Measurements from ENCODE around the gene SNX15. TPM values are rescaled to one million over a fixed set of nuclear protein-coding genes. Genes with fewer than 3 reads are reported as not detected.

The SNX15 gene
- total and polyA plus RNA-seq, 2 donors (not counting 1 experiment from before 2014, with no cell fraction given), result 26.0 to 28.5 TPM

DNA sequence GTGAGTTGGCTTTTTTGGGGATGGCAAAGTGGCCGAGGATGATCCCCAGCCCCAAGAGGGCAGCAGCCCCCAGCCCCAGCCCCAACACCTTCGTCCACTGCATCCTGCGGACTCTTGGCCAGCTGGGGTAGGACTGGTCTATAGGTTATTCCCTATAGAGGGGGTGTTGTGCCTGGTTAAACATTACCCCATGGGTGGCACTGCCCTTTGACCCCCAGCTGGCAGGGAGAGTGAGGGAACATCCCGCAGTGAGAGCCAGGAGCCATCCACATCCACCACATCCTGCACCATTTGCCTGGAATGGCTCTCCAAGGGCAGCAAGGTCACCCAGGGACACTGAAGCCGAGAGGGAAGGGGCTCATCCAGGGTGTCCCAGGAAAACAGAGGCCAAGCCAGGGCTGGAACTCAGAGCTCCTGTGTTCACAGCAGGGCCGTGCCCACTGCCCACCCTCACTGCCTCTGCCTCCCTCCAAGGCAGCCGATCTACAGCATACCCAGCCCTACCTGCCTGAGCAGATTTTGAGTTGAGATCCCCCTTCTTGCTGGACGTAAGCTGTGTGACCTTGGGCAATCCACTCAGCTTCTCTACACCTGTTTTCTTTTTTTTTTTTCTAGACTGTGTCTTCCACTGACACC, 31.3 kb downstream of the SNX15 start, which contains the start of gene NAALADL1:
Gene NAALADL1 (minus strand): TSS at position 135 of the 636 bp plus-strand sequence. CDS start 32 bp downstream, at position 103.
- TF ChIP-seq, protein P1, sequence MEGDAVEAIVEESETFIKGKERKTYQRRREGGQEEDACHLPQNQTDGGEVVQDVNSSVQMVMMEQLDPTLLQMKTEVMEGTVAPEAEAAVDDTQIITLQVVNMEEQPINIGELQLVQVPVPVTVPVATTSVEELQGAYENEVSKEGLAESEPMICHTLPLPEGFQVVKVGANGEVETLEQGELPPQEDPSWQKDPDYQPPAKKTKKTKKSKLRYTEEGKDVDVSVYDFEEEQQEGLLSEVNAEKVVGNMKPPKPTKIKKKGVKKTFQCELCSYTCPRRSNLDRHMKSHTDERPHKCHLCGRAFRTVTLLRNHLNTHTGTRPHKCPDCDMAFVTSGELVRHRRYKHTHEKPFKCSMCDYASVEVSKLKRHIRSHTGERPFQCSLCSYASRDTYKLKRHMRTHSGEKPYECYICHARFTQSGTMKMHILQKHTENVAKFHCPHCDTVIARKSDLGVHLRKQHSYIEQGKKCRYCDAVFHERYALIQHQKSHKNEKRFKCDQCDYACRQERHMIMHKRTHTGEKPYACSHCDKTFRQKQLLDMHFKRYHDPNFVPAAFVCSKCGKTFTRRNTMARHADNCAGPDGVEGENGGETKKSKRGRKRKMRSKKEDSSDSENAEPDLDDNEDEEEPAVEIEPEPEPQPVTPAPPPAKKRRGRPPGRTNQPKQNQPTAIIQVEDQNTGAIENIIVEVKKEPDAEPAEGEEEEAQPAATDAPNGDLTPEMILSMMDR (IDR thresholded peaks at IDR 0.05), result no peak
- TF ChIP-seq EZH2 (IDR thresholded peaks at IDR 0.05; ENCODE audit: borderline replicate concordance, insufficient read depth, low read depth, low read length, poor library complexity, severe bottlenecking), result no peak
- Histone ChIP-seq H3K36me3 (replicated peaks in 1 of 2; ENCODE audit: control extremely low read depth in 1 of 2, control insufficient read depth in 1 of 2, extremely low read depth in 1 of 2, insufficient read depth in 2 of 2, low read length in 1 of 2) (no peaks in the 10 kb centered on the region), H4K20me1 (ENCODE audit: control insufficient read depth, insufficient read depth, low read length, poor library complexity, severe bottlenecking) (no peaks in the 10 kb centered on the region), H3K4me2 (replicated peaks; ENCODE audit: low read depth, low read length, poor library complexity, severe bottlenecking) (no peak within 1 kb of the TSS), H3K79me2 (ENCODE audit: control insufficient read depth, insufficient read depth, low read length) (no peaks in the 10 kb centered on the region), H2AFZ (ENCODE audit: insufficient read depth, low read depth, low read length, poor library complexity, severe bottlenecking) (no peak within 1 kb of the TSS), H3K9me3 (ENCODE audit: control extremely low read depth in 1 of 3, control insufficient read depth in 2 of 3, insufficient read depth in 1 of 3, low read length in 2 of 3) (peaks cover 0 to 3% (median 0%) of the 10 kb centered on the region in 3 donors), H3K4me1 (ENCODE audit: control insufficient read depth in 2 of 2, insufficient read depth in 2 of 2, low read length in 2 of 2) (peaks cover 9 to 10% of the 10 kb centered on the region in 2 donors), H3K9ac (ENCODE audit: low read length) (no peak within 1 kb of the TSS), H3K27ac (ENCODE audit: low read length in 2 of 2) (no peak within 1 kb of the TSS), H3K27me3 (replicated peaks in 1 of 4; ENCODE audit: control extremely low read depth in 1 of 4, control insufficient read depth in 3 of 4, insufficient read depth in 4 of 4, low read length in 3 of 4) (peaks cover 0 to 2% (median 1%) of the 10 kb centered on the region in 4 experiments), H3K4me3 (ENCODE audit: control extremely low read depth in 1 of 5, extremely low read depth in 1 of 5, insufficient read depth in 1 of 5, low read depth in 2 of 5, low read length in 4 of 5) (no peak within 1 kb of the TSS)
- ATAC-seq (ENCODE audit: low read depth) (no peak), DNase-seq (no peak)
- Mint-ChIP-seq H3K27me3 (no peaks in the 10 kb centered on the region), H3K4me3 (no peak within 1 kb of the TSS), H3K9me3 (ENCODE audit: insufficient read depth) (no peaks in the 10 kb centered on the region), H3K4me1 (peaks cover 12% of the 10 kb centered on the region), H3K27ac (no peak within 1 kb of the TSS)
- CTCF ChIA-PET, result no interaction called here
- intact Hi-C loops (cut with micrococcal nuclease), result no loop called here
- over 99% methylated on average over 6 of the region's 8 CpGs for WGBS (ENCODE audit: insufficient coverage)
- POLR2A ChIA-PET, result no interaction called here

DNA sequence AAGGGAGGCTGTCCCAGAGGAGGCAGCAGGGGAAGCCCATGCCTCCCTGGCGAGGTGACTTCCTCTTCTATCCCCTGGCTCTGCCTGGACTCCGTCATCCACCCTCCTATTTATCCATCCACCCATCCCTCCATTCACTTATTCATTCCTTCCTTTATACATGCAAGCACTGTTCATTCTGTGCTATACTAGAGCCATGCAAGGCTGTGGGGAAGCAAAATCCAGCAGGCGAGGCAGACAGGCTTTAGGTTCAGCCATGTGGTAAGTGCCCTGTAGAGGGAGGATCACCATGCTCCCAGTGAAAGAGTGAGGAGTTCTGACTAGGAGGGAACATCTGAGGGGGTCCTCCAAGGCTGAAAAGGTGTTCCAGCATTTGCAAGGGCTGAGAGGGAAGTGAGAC, 32.3 kb downstream of the SNX15 start:
- Mint-ChIP-seq H3K9me3 (ENCODE audit: insufficient read depth) (no peaks in the 10 kb centered on the region), H3K4me1 (peaks cover 2% of the 10 kb centered on the region), H3K27me3 (no peaks in the 10 kb centered on the region), H3K4me3 (no peak overlapping the region), H3K27ac (no peak overlapping the region)
- no peak overlapping the region for H3K9ac ChIP-seq (ENCODE audit: low read length)
- no peak overlapping the region for H2AFZ ChIP-seq (ENCODE audit: insufficient read depth, low read depth, low read length, poor library complexity, severe bottlenecking)
- no peak overlapping the region for H3K4me2 ChIP-seq (replicated peaks; ENCODE audit: low read depth, low read length, poor library complexity, severe bottlenecking)
- peaks cover 0 to under 1% of the 10 kb centered on the region in 2 donors for H3K4me1 ChIP-seq (ENCODE audit: control insufficient read depth in 2 of 2, insufficient read depth in 2 of 2, low read length in 2 of 2)
- intact Hi-C loops (cut with micrococcal nuclease), result no loop called here
- no peak overlapping the region for H3K27ac ChIP-seq (ENCODE audit: low read length in 2 of 2)
- no peak for ATAC-seq (ENCODE audit: low read depth)
- H3K9me3 ChIP-seq (ENCODE audit: control extremely low read depth in 1 of 3, control insufficient read depth in 2 of 3, insufficient read depth in 1 of 3, low read length in 2 of 3), result peaks cover 0 to 3% (median 0%) of the 10 kb centered on the region in 3 donors
- no peaks in the 10 kb centered on the region for H3K79me2 ChIP-seq (ENCODE audit: control insufficient read depth, insufficient read depth, low read length)
- TF ChIP-seq, protein P1 (IDR thresholded peaks at IDR 0.05), result no peak
- TF ChIP-seq EZH2 (IDR thresholded peaks at IDR 0.05; ENCODE audit: borderline replicate concordance, insufficient read depth, low read depth, low read length, poor library complexity, severe bottlenecking), result no peak
- no peaks in the 10 kb centered on the region for H3K36me3 ChIP-seq (replicated peaks in 1 of 2; ENCODE audit: control extremely low read depth in 1 of 2, control insufficient read depth in 1 of 2, extremely low read depth in 1 of 2, insufficient read depth in 2 of 2, low read length in 1 of 2)
- WGBS (ENCODE audit: insufficient coverage), result 63% methylated on average over 3 of the region's 3 CpGs
- no peak overlapping the region for H3K4me3 ChIP-seq (ENCODE audit: control extremely low read depth in 1 of 5, extremely low read depth in 1 of 5, insufficient read depth in 1 of 5, low read depth in 2 of 5, low read length in 4 of 5)
- CTCF ChIA-PET, result interaction anchor here (1.1 kb wide), 1 partner anchor 19 kb away, joined by 3 read pairs; no protein-coding TSS in a partner anchor
- H3K27me3 ChIP-seq (replicated peaks in 1 of 4; ENCODE audit: control extremely low read depth in 1 of 4, control insufficient read depth in 3 of 4, insufficient read depth in 4 of 4, low read length in 3 of 4), result peaks cover 0 to 2% (median 1%) of the 10 kb centered on the region in 4 experiments
- no peak for DNase-seq
- no peaks in the 10 kb centered on the region for H4K20me1 ChIP-seq (ENCODE audit: control insufficient read depth, insufficient read depth, low read length, poor library complexity, severe bottlenecking)
- POLR2A ChIA-PET, result no interaction called here

Data from B cell (primary cell).